ENCODE measurements around the gene MED12L.

DNA sequence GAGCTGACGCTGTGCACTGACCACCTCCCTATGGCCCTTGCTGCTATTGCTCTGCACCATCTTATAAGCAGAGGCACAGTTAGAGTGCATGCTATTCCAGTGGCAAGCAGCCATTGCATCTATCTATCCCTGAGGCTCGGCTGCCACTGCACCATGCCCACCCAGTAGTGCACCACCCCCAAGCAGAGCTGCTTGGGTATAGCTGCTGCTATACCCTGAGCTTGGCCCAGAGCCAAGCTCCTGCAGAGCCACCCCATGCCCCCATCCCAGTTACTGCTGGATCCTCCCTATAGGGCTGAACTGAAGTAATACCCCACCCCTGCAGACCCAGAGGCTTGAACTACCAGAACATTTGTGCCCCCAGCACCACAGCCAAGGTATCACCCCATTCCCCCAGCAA lies 395.0 kb downstream of the MED12L start:
- TF ChIP-seq TAF1 (IDR thresholded peaks at IDR 0.05; ENCODE audit: borderline replicate concordance, insufficient read depth, low read length) = no peak
- no peak for TF ChIP-seq POLR2AphosphoS5 (IDR thresholded peaks at IDR 0.05; ENCODE audit: low read depth, low read length)
- no peak for TF ChIP-seq SIN3A (IDR thresholded peaks at IDR 0.05; ENCODE audit: borderline replicate concordance, insufficient read depth, low read length)
- TF ChIP-seq, protein P1, sequence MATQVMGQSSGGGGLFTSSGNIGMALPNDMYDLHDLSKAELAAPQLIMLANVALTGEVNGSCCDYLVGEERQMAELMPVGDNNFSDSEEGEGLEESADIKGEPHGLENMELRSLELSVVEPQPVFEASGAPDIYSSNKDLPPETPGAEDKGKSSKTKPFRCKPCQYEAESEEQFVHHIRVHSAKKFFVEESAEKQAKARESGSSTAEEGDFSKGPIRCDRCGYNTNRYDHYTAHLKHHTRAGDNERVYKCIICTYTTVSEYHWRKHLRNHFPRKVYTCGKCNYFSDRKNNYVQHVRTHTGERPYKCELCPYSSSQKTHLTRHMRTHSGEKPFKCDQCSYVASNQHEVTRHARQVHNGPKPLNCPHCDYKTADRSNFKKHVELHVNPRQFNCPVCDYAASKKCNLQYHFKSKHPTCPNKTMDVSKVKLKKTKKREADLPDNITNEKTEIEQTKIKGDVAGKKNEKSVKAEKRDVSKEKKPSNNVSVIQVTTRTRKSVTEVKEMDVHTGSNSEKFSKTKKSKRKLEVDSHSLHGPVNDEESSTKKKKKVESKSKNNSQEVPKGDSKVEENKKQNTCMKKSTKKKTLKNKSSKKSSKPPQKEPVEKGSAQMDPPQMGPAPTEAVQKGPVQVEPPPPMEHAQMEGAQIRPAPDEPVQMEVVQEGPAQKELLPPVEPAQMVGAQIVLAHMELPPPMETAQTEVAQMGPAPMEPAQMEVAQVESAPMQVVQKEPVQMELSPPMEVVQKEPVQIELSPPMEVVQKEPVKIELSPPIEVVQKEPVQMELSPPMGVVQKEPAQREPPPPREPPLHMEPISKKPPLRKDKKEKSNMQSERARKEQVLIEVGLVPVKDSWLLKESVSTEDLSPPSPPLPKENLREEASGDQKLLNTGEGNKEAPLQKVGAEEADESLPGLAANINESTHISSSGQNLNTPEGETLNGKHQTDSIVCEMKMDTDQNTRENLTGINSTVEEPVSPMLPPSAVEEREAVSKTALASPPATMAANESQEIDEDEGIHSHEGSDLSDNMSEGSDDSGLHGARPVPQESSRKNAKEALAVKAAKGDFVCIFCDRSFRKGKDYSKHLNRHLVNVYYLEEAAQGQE (IDR thresholded peaks at IDR 0.05; ENCODE audit: insufficient read depth in 1 of 2, low read depth in 2 of 2, low read length in 2 of 2) = no peak
